Effector CD8-positive, alpha-beta T cell (primary cell): ENCODE data around the gene KLC3.

Experiments used
- DNase-seq: peaks from one replicate; lab custom pipeline; 2025; lab: John Stamatoyannopoulos, UW

The KLC3 gene

GRCh38 chr19:45348367-45349125 lies 8.0 kb downstream of the KLC3 start:
- no peak for DNase-seq

GRCh38 chr19:45349126-45349415 lies 8.5 kb downstream of the KLC3 start:
- DNase-seq, result no peak

- no peak for DNase-seq
These were observed 8.9 kb downstream of the KLC3 start for GRCh38 chr19:45349430-45349941.

GRCh38 chr19:45350477-45351058 lies 10.0 kb downstream of the KLC3 start:
- no peak for DNase-seq

GRCh38 chr19:45351401-45351952 lies 10.9 kb downstream of the KLC3 start:
- DNase-seq, result no peak

GRCh38 chr19:45352062-45352461 lies 11.5 kb downstream of the KLC3 start:
- no peak for DNase-seq

- DNase-seq, result no peak
These were observed 11.9 kb downstream of the KLC3 start for GRCh38 chr19:45352471-45352870.

GRCh38 chr19:45352914-45353796 lies 12.6 kb downstream of the KLC3 start:
- no peak for DNase-seq

GRCh38 chr19:45354241-45354842 lies 13.8 kb downstream of the KLC3 start:
- DNase-seq, result no peak

- no peak for DNase-seq
These were observed 14.9 kb downstream of the KLC3 start for GRCh38 chr19:45355402-45355801.

GRCh38 chr19:45355910-45356309 lies 15.4 kb downstream of the KLC3 start:
- no peak for DNase-seq

- no peak for DNase-seq
These were observed 16.4 kb downstream of the KLC3 start for GRCh38 chr19:45356760-45357444.

GRCh38 chr19:45357445-45357783 lies 16.9 kb downstream of the KLC3 start:
- DNase-seq, result no peak

- no peak for DNase-seq
These were observed 17.8 kb downstream of the KLC3 start for GRCh38 chr19:45358213-45358792.

- no peak for DNase-seq
These were observed 21.1 kb downstream of the KLC3 start for GRCh38 chr19:45361608-45362007.

- no peak for DNase-seq
These were observed 21.7 kb downstream of the KLC3 start for GRCh38 chr19:45362291-45362690.

- DNase-seq, result no peak
These were observed 23.4 kb downstream of the KLC3 start for GRCh38 chr19:45363861-45364459.

- no peak for DNase-seq
These were observed 24.1 kb downstream of the KLC3 start for GRCh38 chr19:45364696-45365095.

GRCh38 chr19:45368127-45368526 lies 27.6 kb downstream of the KLC3 start:
- DNase-seq, result no peak

- no peak for DNase-seq
These were observed 28.3 kb downstream of the KLC3 start for GRCh38 chr19:45368737-45369340.
